Right cardiac atrium (tissue), 5 donors: ENCODE results near the gene NARS2. TPM values are rescaled to one million over a fixed set of nuclear protein-coding genes. Genes with fewer than 3 reads are reported as not detected.

Experiments
- ATAC-seq, 2 donors: fragments of 200-7000 bp; cut with Tn5 transposase; one replicate each; pipeline versions ENCODE4 v1.8.0 to v1.9.1; 2020; ENCODE audit warnings: moderate library complexity in 2 of 2, mild to moderate bottlenecking in 1 of 2
- DNase-seq, 3 donors: peaks; one replicate each; pipeline ENCODE4 v3.0.0-alpha.2; 2020
- H3K27ac ChIP-seq: one replicate; pipeline ENCODE4 v1.5.1; 2013; ENCODE audit warnings: mild to moderate bottlenecking, low read length, control low read depth, moderate library complexity
- H3K27me3 ChIP-seq: one replicate; pipeline ENCODE4 v1.6.1; 2013; ENCODE audit not compliant: control insufficient read depth, insufficient read depth
- H3K4me1 ChIP-seq: one replicate; pipeline ENCODE4 v1.6.1; 2013; ENCODE audit warnings: low read length; ENCODE audit not compliant: control insufficient read depth, insufficient read depth
- H3K4me3 ChIP-seq: one replicate; pipeline ENCODE4 v1.5.1; 2013; ENCODE audit warnings: low read length, control low read depth
- H3K9me3 ChIP-seq: one replicate; pipeline ENCODE4 v1.6.1; 2013; ENCODE audit warnings: low read length; ENCODE audit not compliant: control insufficient read depth
- WGBS: extraction: QIAGEN DNeasy Blood & Tissue Kit; methylation state at CpG from one replicate; pipeline ENCODE4 v1.1.7; 2013; 5-methylcytosine and 5-hydroxymethylcytosine counted together
- intact Hi-C, 4 donors: fragments of 100-400 bp; cut with DNase I; formaldehyde crosslinking; loops; one replicate each; pipeline versions ENCODE4 v1.11.0 to v1.14.0; 2022 to 2023
- polyA plus RNA-seq: library from polyadenylated mRNA; stranded (reverse); fragments of 200-250 nt; gene quantifications from one replicate; pipeline ENCODE4 v1.2.3, GENCODE V29; 2013
- total RNA-seq, 4 donors: library from RNA; stranded (reverse); fragmentation: NEBNext Ultra II Directional; extraction: Animal tissue kit (Norgen Biotek cat#: 25700); gene quantifications; one replicate each; pipeline ENCODE4 v1.2.1, GENCODE V29; 2021
- donor health status: healthy with polysubstance abuse.
- donor health status: DM: no; HTN: yes; CAD: no.
- donor health status: DM: no; HTN: no; CAD: no.
- donor health status: DM: no; HTN: yes; CAD: no; lungs with severe emphysema.
- donor health status: DM: yes; HTN: yes; CAD: no.

NARS2 gene
- total and polyA plus RNA-seq, 5 donors = 10.2 to 19.1 (median 13.9) TPM

DNA sequence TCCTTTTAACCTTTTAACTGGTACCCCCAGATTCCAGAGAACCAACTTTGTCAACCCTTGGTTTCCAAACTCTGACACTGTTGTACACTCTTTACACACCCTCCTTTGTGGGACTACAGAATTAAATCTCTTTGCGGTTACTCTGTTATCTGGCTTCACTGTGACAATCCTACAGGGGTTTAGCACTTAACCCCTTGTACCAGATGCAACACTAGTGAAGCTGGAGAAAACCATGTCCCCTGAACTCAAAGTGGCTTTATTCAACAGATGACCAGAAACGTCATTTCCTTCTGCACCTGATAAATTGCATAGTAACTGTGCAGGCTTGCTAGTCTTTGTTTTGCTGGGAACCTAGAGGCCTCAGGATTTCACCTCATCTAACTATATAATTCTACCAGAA is 151.4 kb downstream of the NARS2 start:
- DNase-seq (no peak), ATAC-seq (no peak)
- Histone ChIP-seq H3K4me1 (peaks cover 3% of the 10 kb centered on the region), H3K4me3 (no peak overlapping the region), H3K9me3 (no peaks in the 10 kb centered on the region), H3K27me3 (no peaks in the 10 kb centered on the region), H3K27ac (no peak overlapping the region)
- WGBS = 53% methylated on average over 2 of the region's 2 CpGs
- intact Hi-C loops = loop anchor here in 3 of 4 donors (5.0 to 10.0 kb wide), 2 partner anchors 142 to 196 kb away; no protein-coding TSS in a partner anchor

GRCh38 chr11:78420796-78421209 is 153.9 kb downstream of the NARS2 start:
- ATAC-seq (no peak), DNase-seq (peak; percentile 81 to 83 (median 81))
- Histone ChIP-seq H3K4me1 (peaks cover 3% of the 10 kb centered on the region), H3K4me3 (no peak overlapping the region), H3K27ac (no peak overlapping the region), H3K27me3 (no peaks in the 10 kb centered on the region), H3K9me3 (no peaks in the 10 kb centered on the region)
- 21% methylated on average over 9 of the region's 9 CpGs for WGBS
- intact Hi-C loops = loop anchor here in 3 of 4 donors (5.0 to 10.0 kb wide), 2 partner anchors 144 to 194 kb away; no protein-coding TSS in a partner anchor

DNA sequence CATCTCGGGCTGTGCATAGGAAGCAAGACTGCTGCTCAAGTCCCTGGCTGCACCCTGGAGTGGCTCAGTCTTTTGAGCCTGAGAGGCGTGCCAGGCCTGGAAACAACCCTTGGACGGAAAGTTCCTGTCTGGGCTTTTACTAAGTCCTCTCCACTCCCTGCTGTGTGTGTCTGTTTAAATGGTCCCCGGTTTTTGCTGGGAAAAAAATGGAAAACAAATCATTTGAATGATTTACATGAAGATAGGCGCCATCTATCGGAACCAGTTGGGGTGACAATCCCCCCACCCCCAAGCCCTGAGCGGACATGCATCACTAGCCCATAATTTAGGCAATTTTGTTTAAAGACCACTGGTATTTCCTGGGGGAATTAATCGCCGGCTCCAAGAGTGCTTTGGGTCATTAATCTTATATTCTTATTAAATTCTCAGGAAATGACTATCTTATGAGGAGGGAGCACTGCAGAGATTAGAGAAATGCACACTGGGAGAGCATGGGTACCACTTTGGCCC is 154.4 kb downstream of the NARS2 start:
- Histone ChIP-seq H3K27me3 (no peaks in the 10 kb centered on the region), H3K4me1 (peaks cover 6% of the 10 kb centered on the region), H3K9me3 (no peaks in the 10 kb centered on the region), H3K4me3 (no peak overlapping the region), H3K27ac (peak overlapping the region; percentile 7)
- 10% methylated on average over 9 of the region's 9 CpGs for WGBS
- peak; percentile 83 to 94 (median 90) for DNase-seq
- ATAC-seq = peak; percentile 64
- intact Hi-C loops = loop anchor here in 3 of 4 donors (5.0 to 10.0 kb wide), 2 partner anchors 144 to 193 kb away; no protein-coding TSS in a partner anchor

DNA sequence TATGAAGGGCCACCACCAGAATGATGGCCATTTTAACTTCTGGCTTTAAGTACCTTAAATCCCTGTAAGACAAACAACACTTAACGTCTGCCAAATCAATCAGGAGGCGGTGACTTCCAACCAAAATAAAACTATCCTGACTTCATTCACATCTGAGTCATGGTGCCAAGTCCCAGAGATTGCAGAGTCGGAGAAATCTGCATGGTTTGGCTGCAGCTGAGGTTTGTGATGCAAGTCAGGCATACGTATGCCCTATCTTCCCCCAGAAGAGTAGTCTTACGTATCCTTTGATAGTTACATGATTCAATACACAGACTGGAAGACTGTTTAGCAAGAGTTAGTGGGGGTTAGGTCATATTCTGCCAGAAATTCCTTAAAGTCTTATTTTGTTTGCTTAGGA is 155.3 kb downstream of the NARS2 start:
- WGBS = 10% methylated on average over 5 of the region's 5 CpGs
- H3K4me3 ChIP-seq = no peak overlapping the region
- peak; percentile 53 to 62 for ATAC-seq
- no peaks in the 10 kb centered on the region for H3K27me3 ChIP-seq
- H3K27ac ChIP-seq = peak overlapping the region; percentile 57
- no peaks in the 10 kb centered on the region for H3K9me3 ChIP-seq
- intact Hi-C loops = loop anchor here (5.0 to 10.0 kb wide), 7 partner anchors 75 to 275 kb away; no protein-coding TSS in a partner anchor
- H3K4me1 ChIP-seq = peaks cover 6% of the 10 kb centered on the region
- DNase-seq = peak; percentile 71 to 81 (median 80)

- 31% methylated on average over 11 of the region's 11 CpGs for WGBS
- no peak for ATAC-seq
- intact Hi-C loops = loop anchor here (5.0 to 10.0 kb wide), 7 partner anchors 74 to 274 kb away; no protein-coding TSS in a partner anchor
- peaks cover 6% of the 10 kb centered on the region for H3K4me1 ChIP-seq
- H3K27me3 ChIP-seq = no peaks in the 10 kb centered on the region
- peak overlapping the region; percentile 99 for H3K4me3 ChIP-seq
- no peak for DNase-seq
- peak overlapping the region; percentile 57 for H3K27ac ChIP-seq
- H3K9me3 ChIP-seq = no peaks in the 10 kb centered on the region
These were observed 156.0 kb downstream of the NARS2 start for GRCh38 chr11:78418584-78419211.

DNA sequence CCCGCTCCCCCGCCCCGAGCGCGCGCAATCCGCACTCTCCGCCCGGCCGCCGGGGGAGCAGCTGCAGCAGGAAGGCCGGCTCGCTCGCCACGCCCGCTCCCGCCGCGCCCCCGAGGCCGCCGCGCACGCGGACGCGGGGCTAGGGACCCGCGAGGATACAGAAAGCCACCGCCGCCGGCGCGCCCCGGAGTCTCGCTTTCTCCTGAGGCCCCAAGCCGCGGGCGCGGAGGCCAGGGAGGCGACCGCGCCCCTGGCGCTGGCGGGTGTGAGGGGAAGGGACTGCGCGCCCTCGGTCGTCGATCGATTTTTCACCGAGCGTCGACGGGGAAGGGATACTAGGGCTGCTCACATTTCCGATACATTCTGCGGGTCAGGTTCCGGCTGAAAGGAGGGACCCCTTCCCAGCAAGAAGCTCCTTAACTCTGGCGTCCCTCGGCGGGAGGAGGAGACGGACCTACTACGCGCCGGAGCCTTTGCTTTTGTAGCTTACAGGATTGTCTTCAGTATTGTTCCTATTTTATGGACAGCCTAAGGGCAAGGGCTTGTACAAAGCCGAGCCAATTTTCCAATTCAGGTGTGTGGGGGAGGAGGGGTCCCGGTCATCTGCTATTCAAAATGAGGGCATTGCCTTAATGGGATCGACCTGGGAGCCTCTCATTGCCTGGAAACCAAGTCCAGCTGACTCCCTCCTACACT is 156.6 kb downstream of the NARS2 start:
- Histone ChIP-seq H3K27me3 (no peaks in the 10 kb centered on the region), H3K4me3 (peak overlapping the region; percentile 99), H3K9me3 (no peaks in the 10 kb centered on the region), H3K4me1 (peaks cover 6% of the 10 kb centered on the region), H3K27ac (peak overlapping the region; percentile 71)
- intact Hi-C loops = loop anchor here (5.0 to 10.0 kb wide), 7 partner anchors 73 to 273 kb away; no protein-coding TSS in a partner anchor
- DNase-seq = peak; percentile 84 to 95 (median 95)
- under 1% methylated on average over 68 of the region's 68 CpGs for WGBS
- ATAC-seq = peak; percentile 64 to 74

- no peaks in the 10 kb centered on the region for H3K27me3 ChIP-seq
- no peaks in the 10 kb centered on the region for H3K9me3 ChIP-seq
- peak within 1 kb of the TSS; percentile 99 for H3K4me3 ChIP-seq
- under 1% methylated on average over 88 of the region's 93 CpGs for WGBS
- DNase-seq = peak in 2 of 3 donors; percentile 48 to 81
- H3K4me1 ChIP-seq = peaks cover 6% of the 10 kb centered on the region
- intact Hi-C loops = loop anchor here (5.0 to 10.0 kb wide), 7 partner anchors 73 to 273 kb away; no protein-coding TSS in a partner anchor
- H3K27ac ChIP-seq = peak within 1 kb of the TSS; percentile 80
- ATAC-seq = no peak
These were observed 157.3 kb downstream of the NARS2 start, which contains the start of gene GAB2 for GRCh38 chr11:78417175-78417887. TSS of gene GAB2 (minus strand) at chr11:78417820. CDS start at chr11:78417720, 100 bp downstream.

GRCh38 chr11:78416285-78417174 is 158.1 kb downstream of the NARS2 start:
- DNase-seq = peak; percentile 91 to 95 (median 93)
- Histone ChIP-seq H3K9me3 (no peaks in the 10 kb centered on the region), H3K4me1 (peaks cover 6% of the 10 kb centered on the region), H3K27ac (peak overlapping the region; percentile 80), H3K27me3 (no peaks in the 10 kb centered on the region), H3K4me3 (peak overlapping the region; percentile 99)
- intact Hi-C loops = loop anchor here (5.0 to 10.0 kb wide), 7 partner anchors 72 to 272 kb away; no protein-coding TSS in a partner anchor
- ATAC-seq = peak; percentile 76 to 80
- WGBS = under 1% methylated on average over 38 of the region's 38 CpGs

DNA sequence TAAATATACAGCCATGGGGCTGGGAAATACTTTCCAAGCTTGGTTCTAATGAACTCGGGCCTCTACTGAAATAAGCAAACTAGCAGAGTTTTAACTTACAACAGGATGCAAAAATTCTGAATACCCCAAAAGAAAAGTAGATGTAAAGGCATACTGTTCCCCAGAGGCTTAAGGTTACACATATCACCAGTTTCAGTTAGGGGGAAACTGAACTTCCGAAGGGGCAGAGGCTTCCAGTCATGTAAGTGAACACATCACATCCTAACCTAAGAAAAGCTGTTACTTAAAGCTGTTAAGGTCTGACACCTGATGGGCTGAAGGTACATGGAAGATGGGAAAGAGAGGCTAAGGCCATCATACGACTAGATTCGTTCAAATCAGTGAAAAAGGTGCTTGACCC is 159.3 kb downstream of the NARS2 start:
- Histone ChIP-seq H3K4me1 (peaks cover 6% of the 10 kb centered on the region), H3K4me3 (no peak overlapping the region), H3K27ac (no peak overlapping the region), H3K27me3 (no peaks in the 10 kb centered on the region), H3K9me3 (no peaks in the 10 kb centered on the region)
- 72% methylated on average over 4 of the region's 4 CpGs for WGBS
- intact Hi-C loops = loop anchor here (5.0 to 10.0 kb wide), 7 partner anchors 71 to 271 kb away; no protein-coding TSS in a partner anchor
- ATAC-seq (no peak), DNase-seq (no peak)
